HL-60 (cell line): Measurements from ENCODE around the gene AKR7A3.
"Not testable (repeated sequence)": the region's sequence is repeated elsewhere in the genome, so short reads cannot be mapped to it uniquely, and the experiment has no call there.

Experiments
- CTCF ChIP-seq: IDR thresholded peaks from one replicate; pipeline ENCODE4 v1.5.1; 2011; ENCODE audit warnings: low read length, control low read depth, inconsistent platforms; ENCODE audit not compliant: insufficient read depth
- GABPA ChIP-seq: IDR thresholded peaks from 2 replicates; pipeline ENCODE4 v1.6.1; 2012; ENCODE audit warnings: low read depth
- POLR2AphosphoS5 ChIP-seq: IDR thresholded peaks from 2 replicates; pipeline ENCODE4 v1.6.1; 2012; ENCODE audit warnings: low read depth
- REST ChIP-seq: IDR thresholded peaks from 2 replicates; pipeline ENCODE4 v1.6.1; 2012; ENCODE audit warnings: low read depth; ENCODE audit not compliant: insufficient replicate concordance
- SPI1 ChIP-seq: IDR thresholded peaks from 2 replicates; pipeline ENCODE4 v1.6.1; 2012; ENCODE audit warnings: low read depth, mild to moderate bottlenecking, borderline replicate concordance

GRCh38 chr1:19288324-19289241, at the start of gene AKR7A3:
- TF ChIP-seq CTCF, POLR2AphosphoS5, GABPA, REST, SPI1: not testable (repeated sequence)
